GM12874 (cell line): ENCODE data around the gene GP1BA.

ENCODE experiments used
- TF ChIP-seq, protein P1 (sequence below): IDR thresholded peaks from 2 replicates; pipeline ENCODE4 v1.5.1; 2011; ENCODE audit warnings: low read depth, mild to moderate bottlenecking, control low read depth, low read length, moderate library complexity; ENCODE audit not compliant: insufficient read depth

GP1BA gene

DNA sequence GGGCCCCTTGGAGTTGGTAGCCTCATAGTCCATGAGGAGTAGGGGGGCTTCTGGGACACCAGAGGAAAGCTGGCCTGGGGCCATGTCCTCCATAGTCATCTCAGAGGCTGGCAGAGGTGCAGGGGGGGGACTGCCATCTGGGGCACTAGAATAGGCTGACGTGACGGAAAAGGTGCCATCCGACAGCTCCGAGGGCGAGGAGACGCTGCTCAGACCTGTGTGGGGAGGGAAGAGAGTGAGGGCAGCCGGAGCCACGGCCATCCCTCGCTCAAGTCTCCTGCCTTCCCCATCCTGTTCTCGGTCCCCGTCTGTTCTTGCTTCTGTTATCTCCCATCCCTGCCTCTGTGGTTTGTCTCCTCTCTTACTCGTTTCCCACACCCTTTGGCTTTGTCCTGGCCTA lies 40.2 kb downstream of the GP1BA start:
- TF ChIP-seq, protein P1, sequence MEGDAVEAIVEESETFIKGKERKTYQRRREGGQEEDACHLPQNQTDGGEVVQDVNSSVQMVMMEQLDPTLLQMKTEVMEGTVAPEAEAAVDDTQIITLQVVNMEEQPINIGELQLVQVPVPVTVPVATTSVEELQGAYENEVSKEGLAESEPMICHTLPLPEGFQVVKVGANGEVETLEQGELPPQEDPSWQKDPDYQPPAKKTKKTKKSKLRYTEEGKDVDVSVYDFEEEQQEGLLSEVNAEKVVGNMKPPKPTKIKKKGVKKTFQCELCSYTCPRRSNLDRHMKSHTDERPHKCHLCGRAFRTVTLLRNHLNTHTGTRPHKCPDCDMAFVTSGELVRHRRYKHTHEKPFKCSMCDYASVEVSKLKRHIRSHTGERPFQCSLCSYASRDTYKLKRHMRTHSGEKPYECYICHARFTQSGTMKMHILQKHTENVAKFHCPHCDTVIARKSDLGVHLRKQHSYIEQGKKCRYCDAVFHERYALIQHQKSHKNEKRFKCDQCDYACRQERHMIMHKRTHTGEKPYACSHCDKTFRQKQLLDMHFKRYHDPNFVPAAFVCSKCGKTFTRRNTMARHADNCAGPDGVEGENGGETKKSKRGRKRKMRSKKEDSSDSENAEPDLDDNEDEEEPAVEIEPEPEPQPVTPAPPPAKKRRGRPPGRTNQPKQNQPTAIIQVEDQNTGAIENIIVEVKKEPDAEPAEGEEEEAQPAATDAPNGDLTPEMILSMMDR: no peak

DNA sequence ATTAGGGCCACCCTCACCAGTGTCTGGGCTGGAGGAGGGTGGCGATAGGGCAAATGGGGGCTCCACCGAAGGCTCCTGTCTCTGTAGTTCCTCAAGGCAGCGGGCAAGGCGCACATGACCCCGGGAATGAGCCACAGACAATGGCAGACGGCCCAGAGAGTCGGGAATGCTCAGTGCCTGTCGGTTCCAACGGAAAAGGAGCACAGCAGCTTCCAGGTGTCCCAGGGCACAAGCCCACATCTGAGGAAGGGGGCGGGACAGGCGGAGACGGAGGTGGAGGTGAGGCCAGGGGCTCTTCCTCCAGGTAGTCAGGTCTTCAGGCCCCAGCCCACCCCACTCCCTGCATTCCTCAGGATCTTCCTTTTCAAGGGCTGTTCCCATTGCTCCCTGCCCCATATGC lies 40.7 kb downstream of the GP1BA start:
- TF ChIP-seq, protein P1: no peak

DNA sequence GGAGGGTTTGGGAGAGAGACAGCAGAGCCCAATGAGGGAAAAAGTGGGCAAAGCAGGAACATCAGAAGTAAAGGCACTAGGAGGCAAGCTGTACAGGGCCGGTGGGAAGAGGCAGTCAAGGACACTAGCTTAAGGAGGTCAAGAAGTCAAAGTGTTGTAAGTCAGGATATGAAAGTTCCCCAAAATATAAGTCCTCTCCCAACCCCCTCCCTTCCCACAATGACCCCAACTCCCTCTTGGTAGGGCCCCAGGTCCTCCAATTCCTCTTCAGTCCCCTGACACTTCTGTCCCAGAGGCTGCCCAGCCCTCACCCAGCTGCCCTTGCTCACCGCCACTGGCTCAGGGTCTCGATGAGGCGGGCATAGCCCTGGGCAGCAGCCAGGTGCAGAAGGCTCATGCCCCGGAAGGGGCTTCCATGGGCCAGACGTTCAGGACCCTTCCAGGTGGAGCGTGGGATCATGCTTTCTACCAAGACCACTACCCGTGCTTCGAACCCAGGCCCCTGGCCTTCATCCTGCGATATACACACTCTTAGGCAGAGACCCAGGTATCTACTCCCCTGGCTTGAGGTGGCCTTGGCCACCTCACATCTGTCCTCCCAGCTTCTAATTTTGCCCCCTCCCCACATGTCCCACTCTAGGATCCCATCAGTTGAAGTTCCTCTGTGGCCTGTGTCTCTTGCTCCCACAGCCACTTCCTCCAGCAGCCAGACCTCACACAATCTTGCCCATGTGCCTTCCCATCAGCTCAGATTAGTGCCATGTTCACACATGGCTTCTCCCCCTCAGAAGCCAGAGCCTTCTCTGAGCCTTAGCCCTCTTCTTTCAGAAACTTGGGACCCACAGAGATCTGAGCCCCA lies 41.4 kb downstream of the GP1BA start:
- TF ChIP-seq, protein P1: no peak

DNA sequence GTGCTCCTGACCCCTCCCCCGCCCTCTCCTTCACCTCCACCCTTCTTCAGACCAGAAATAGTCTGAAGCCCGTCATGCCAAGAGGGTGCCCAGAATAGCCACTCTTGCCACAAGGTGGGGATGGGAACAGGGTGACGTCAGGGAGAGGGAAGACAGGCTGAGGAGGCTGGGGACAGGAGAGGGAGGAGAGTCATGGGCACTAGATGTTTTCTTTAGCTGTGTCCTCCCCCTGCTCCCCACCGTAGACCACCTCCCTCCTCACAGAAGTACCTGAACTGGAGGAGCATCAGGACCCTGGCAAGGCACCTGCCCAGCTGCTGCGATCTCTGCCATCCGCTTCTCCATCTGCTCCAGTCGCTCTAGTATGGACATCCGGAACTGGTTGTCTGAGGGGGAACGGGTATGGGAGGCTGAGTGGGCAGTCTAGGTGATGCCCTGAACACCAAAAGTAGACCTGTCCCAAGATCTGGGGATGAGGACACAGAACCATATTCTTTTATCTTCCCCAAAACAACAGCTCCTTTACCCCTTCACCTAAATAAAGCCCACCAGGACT lies 42.1 kb downstream of the GP1BA start:
- TF ChIP-seq, protein P1: no peak

DNA sequence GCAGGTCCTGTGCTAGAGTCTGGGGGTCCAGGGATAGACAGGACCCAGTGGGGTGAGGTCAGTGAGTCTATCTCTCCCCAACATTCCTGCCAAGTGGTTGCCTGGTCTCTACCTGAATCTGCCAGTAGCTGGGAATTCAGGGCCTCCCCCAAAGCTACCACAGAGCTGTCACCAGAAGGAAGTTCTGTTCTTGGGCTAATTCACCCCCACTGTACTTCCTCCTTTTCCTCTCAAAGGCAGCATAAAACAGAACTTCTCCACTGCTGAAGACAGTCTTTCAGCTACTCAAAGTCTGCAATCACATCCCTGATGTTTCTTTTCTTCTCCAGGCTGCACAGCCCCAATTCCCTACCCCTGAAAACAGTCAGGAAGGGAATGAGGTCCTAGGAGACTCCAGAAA lies 46.6 kb downstream of the GP1BA start:
- TF ChIP-seq, protein P1: no peak

DNA sequence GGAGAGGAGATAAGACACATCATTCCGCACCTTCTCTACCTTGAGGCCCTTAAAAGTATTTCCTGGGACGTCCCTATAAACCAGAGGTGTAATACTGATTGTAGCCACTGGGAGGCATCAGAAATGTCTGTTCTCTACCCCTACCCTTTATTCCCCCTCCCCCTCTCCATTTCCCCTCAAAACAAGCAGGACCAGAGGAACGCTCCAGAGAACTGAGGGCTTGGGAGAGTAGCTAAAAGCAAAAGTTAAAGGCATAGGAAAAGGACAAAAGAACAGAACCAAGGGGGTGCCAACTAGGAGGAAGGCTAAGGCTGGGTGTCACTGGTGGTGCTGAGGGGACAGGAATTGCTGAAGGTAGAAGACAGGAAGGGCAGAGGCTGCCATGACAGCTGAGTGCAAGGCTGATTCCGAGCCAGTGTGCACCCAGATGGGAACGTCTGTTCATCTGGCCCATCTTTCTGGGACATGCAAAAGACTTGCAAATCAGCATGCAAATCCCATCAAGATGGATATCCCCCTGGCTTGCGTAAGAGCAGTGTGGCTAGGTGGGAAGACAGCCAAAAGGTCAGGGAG lies 48.7 kb downstream of the GP1BA start:
- TF ChIP-seq, protein P1: peak; percentile 62; the same call in 1 of the 2 replicates

DNA sequence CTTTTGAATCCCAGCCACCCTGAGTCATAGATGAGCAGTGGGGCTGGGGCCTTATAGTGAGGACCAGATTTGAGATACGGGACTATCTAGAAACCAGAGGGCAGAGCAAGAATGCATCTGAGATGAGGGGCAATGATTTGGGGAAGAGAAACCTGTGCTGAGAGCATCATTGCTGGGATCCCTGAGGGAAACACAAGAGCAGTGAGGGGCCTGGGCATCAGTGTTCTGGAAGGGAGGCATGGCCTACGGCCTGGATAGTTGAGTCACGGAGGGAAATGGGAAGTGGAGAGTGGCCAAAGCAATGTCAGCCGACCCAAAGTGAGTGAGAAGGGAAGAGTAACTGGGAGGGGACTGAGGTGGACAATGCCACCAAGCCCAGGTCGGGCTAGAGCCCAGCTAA lies 50.2 kb downstream of the GP1BA start:
- TF ChIP-seq, protein P1: no peak
